Upper lobe of right lung (tissue), 1 donor: ENCODE data around the gene ZNF70. TPM values are rescaled to one million over a fixed set of nuclear protein-coding genes. Genes with fewer than 3 reads are reported as not detected.

Experiments
- ATAC-seq: fragments of 200-7000 bp; cut with Tn5 transposase; one replicate; pipeline ENCODE4 v1.9.1; 2020; ENCODE audit warnings: mild to moderate bottlenecking, moderate library complexity
- DNase-seq: peaks from one replicate; pipeline ENCODE4 v3.0.0-alpha.2; 2020
- H3K27ac ChIP-seq: fragments of 200-600 bp; one replicate; pipeline ENCODE4 v1.8.0; 2022
- H3K27me3 ChIP-seq: fragments of 200-600 bp; one replicate; pipeline ENCODE4 v1.8.0; 2022; ENCODE audit warnings: mild to moderate bottlenecking
- H3K36me3 ChIP-seq: fragments of 200-600 bp; one replicate; pipeline ENCODE4 v1.8.0; 2022
- H3K4me1 ChIP-seq: fragments of 200-600 bp; one replicate; pipeline ENCODE4 v1.8.0; 2022
- H3K4me3 ChIP-seq: fragments of 200-600 bp; one replicate; pipeline ENCODE4 v1.8.0; 2022; ENCODE audit warnings: mild to moderate bottlenecking
- H3K9me3 ChIP-seq: fragments of 200-600 bp; one replicate; pipeline ENCODE4 v1.8.0; 2022
- CTCF ChIP-seq: fragments of 200-600 bp; IDR thresholded peaks from one replicate; pipeline ENCODE4 v1.8.0; 2022; ENCODE audit warnings: antibody characterized with exemption
- intact Hi-C: fragments of 100-400 bp; cut with DNase I; formaldehyde crosslinking; loops from one replicate; pipeline ENCODE4 v1.11.0; 2022
- total RNA-seq: library from RNA; stranded (reverse); fragmentation: NEBNext Ultra II Directional; extraction: Animal tissue kit (Norgen Biotek cat#: 25700); gene quantifications from one replicate; pipeline ENCODE4 v1.2.1, GENCODE V29; 2021
- donor health status: DM: no; HTN: yes; CAD: no; lungs with severe emphysema.

The ZNF70 gene
- total RNA-seq, 1 donor from 2014 or later, result 6.1 TPM

GRCh38 chr22:23778577-23778900 lies 27.6 kb upstream of the ZNF70 start:
- no peaks in the 10 kb centered on the region for H3K9me3 ChIP-seq
- no peak overlapping the region for H3K4me3 ChIP-seq
- no peaks in the 10 kb centered on the region for H3K36me3 ChIP-seq
- DNase-seq (no peak), ATAC-seq (no peak)
- H3K27ac ChIP-seq, result no peak overlapping the region
- H3K4me1 ChIP-seq, result no peaks in the 10 kb centered on the region
- intact Hi-C loops, result loop anchor here (10.0 kb wide), 1 partner anchor 66 kb away; no protein-coding TSS in a partner anchor
- H3K27me3 ChIP-seq, result no peaks in the 10 kb centered on the region
- TF ChIP-seq CTCF, result no peak

- H3K27me3 ChIP-seq, result no peaks in the 10 kb centered on the region
- H3K4me1 ChIP-seq, result peaks cover 3% of the 10 kb centered on the region
- H3K27ac ChIP-seq, result no peak overlapping the region
- intact Hi-C loops, result loop anchor here (10.0 kb wide), 1 partner anchor 67 kb away; no protein-coding TSS in a partner anchor
- TF ChIP-seq CTCF, result no peak
- H3K4me3 ChIP-seq, result no peak overlapping the region
- no peak for ATAC-seq
- no peak for DNase-seq
- no peaks in the 10 kb centered on the region for H3K36me3 ChIP-seq
- H3K9me3 ChIP-seq, result no peaks in the 10 kb centered on the region
These were observed 27.1 kb upstream of the ZNF70 start for GRCh38 chr22:23777776-23778576.

GRCh38 chr22:23775779-23776375 lies 25.0 kb upstream of the ZNF70 start:
- Histone ChIP-seq H3K27me3 (no peaks in the 10 kb centered on the region), H3K27ac (no peak overlapping the region), H3K9me3 (no peaks in the 10 kb centered on the region), H3K4me1 (peaks cover 9% of the 10 kb centered on the region), H3K4me3 (no peak overlapping the region), H3K36me3 (no peaks in the 10 kb centered on the region)
- TF ChIP-seq CTCF, result no peak
- intact Hi-C loops, result loop anchor here (10.0 kb wide), 1 partner anchor 69 kb away; no protein-coding TSS in a partner anchor
- ATAC-seq, result no peak
- no peak for DNase-seq

- ATAC-seq (no peak), DNase-seq (no peak)
- no peak for TF ChIP-seq CTCF
- H3K36me3 ChIP-seq, result no peaks in the 10 kb centered on the region
- H3K4me3 ChIP-seq, result no peak overlapping the region
- H3K27me3 ChIP-seq, result no peaks in the 10 kb centered on the region
- peaks cover 9% of the 10 kb centered on the region for H3K4me1 ChIP-seq
- intact Hi-C loops, result loop anchor here (10.0 kb wide), 1 partner anchor 70 kb away; no protein-coding TSS in a partner anchor
- no peaks in the 10 kb centered on the region for H3K9me3 ChIP-seq
- H3K27ac ChIP-seq, result no peak overlapping the region
These were observed 24.1 kb upstream of the ZNF70 start for GRCh38 chr22:23774922-23775436.

- intact Hi-C loops, result loop anchor here (10.0 kb wide), 1 partner anchor 70 kb away; no protein-coding TSS in a partner anchor
- TF ChIP-seq CTCF, result no peak
- DNase-seq (no peak), ATAC-seq (no peak)
- no peaks in the 10 kb centered on the region for H3K27me3 ChIP-seq
- peaks cover 9% of the 10 kb centered on the region for H3K4me1 ChIP-seq
- no peak overlapping the region for H3K27ac ChIP-seq
- no peak overlapping the region for H3K4me3 ChIP-seq
- no peaks in the 10 kb centered on the region for H3K9me3 ChIP-seq
- H3K36me3 ChIP-seq, result no peaks in the 10 kb centered on the region
These were observed 23.4 kb upstream of the ZNF70 start for GRCh38 chr22:23774114-23774921.
